ENCODE results near the gene LCLAT1. TPM values are rescaled to one million over a fixed set of nuclear protein-coding genes. Genes with fewer than 3 reads are reported as not detected.

The LCLAT1 gene
- total RNA-seq, 1 experiment from 2014 or later, result 32.9 TPM

- H3K9me3 ChIP-seq (ENCODE audit: control insufficient read depth, low read depth, low read length), result no peaks in the 10 kb centered on the region
- no CpG with 5 or more reads among the region's 2 CpGs for WGBS (ENCODE audit: extremely low coverage, insufficient read length, low lambda C conversion rate)
- H3K4ac ChIP-seq (ENCODE audit: low read depth, low read length), result no peak overlapping the region
- H3K14ac ChIP-seq (ENCODE audit: insufficient read depth, low read length), result no peak overlapping the region
- H4K8ac ChIP-seq (replicated peaks; ENCODE audit: insufficient read length, low read depth, low read length), result no peak overlapping the region
- no peak overlapping the region for H2BK5ac ChIP-seq (ENCODE audit: insufficient read length, low read length)
- H2BK12ac ChIP-seq (ENCODE audit: insufficient read length, low read depth, low read length), result no peak overlapping the region
- no peak overlapping the region for H4K91ac ChIP-seq (ENCODE audit: insufficient read length, low read depth, low read length)
- H3K79me2 ChIP-seq (ENCODE audit: insufficient read depth, low read length), result no peaks in the 10 kb centered on the region
- peak; percentile 48; the same call in 2 of the 3 replicates for TF ChIP-seq CTCF (conservative IDR thresholded peaks at IDR 0.05)
- no peak overlapping the region for H2AFZ ChIP-seq (ENCODE audit: low read length)
- Mint-ChIP-seq H3K4me1 (no peaks in the 10 kb centered on the region; a peak in 2 of 4 replicates), H3K27ac (no peak overlapping the region), H3K36me3 (ENCODE audit: insufficient read depth in 1 of 3, low read depth in 3 of 3) (peaks cover 11 to 43% (median 23%) of the 10 kb centered on the region in 3 experiments; a peak in 6 of 7 replicates), H3K9me3 (peaks cover 29 to 34% of the 10 kb centered on the region in 2 experiments), H3K27me3 (ENCODE audit: low read depth) (no peaks in the 10 kb centered on the region; the same call in 1 of the 2 replicates), H3K4me3 (no peak overlapping the region)
- H2BK120ac ChIP-seq (ENCODE audit: low read depth, low read length, poor library complexity, severe bottlenecking), result no peak overlapping the region
- H2AK5ac ChIP-seq (ENCODE audit: insufficient read length, low read length), result no peak overlapping the region
- H3K27me3 ChIP-seq (ENCODE audit: insufficient read depth, low read length), result no peaks in the 10 kb centered on the region
- peak; percentile 32 for DNase-seq
- H3K18ac ChIP-seq (ENCODE audit: insufficient read length, low read depth, low read length), result no peak overlapping the region
- no peak overlapping the region for H3K56ac ChIP-seq (ENCODE audit: insufficient read length, low read depth, low read length)
- H2BK20ac ChIP-seq (ENCODE audit: low read depth, low read length, poor library complexity, severe bottlenecking), result no peak overlapping the region
- H3K23me2 ChIP-seq (ENCODE audit: insufficient read length, low read depth, low read length, poor library complexity, severe bottlenecking), result no peaks in the 10 kb centered on the region
- H4K5ac ChIP-seq (ENCODE audit: insufficient read length, low read depth, low read length), result no peak overlapping the region
- H4K20me1 ChIP-seq (ENCODE audit: control insufficient read depth, insufficient read depth, insufficient read length), result no peaks in the 10 kb centered on the region
- H3K79me1 ChIP-seq (ENCODE audit: insufficient read depth, low read depth, low read length, poor library complexity, severe bottlenecking), result no peaks in the 10 kb centered on the region
- H3K27ac ChIP-seq (ENCODE audit: insufficient read length, low read depth, low read length), result no peak overlapping the region
- H3K9ac ChIP-seq (ENCODE audit: extremely low read depth, insufficient read length, low read length), result no peak overlapping the region
- H3T11ph ChIP-seq (ENCODE audit: low read length), result no peak overlapping the region
- H3K4me1 ChIP-seq (ENCODE audit: insufficient read depth, low read length), result no peaks in the 10 kb centered on the region
- H3K23ac ChIP-seq (ENCODE audit: insufficient read length, low read depth, low read length), result no peak overlapping the region
- H2BK15ac ChIP-seq (ENCODE audit: low read depth, low read length), result no peak overlapping the region
- no peak overlapping the region for H3K4me2 ChIP-seq (ENCODE audit: insufficient read depth, insufficient read length, low read length)
These were observed 223.4 kb downstream of the LCLAT1 start for GRCh38 chr2:30670453-30670852.

All from H9 (cell line).